ENCODE measurements around the gene DAPK2.
"Not testable (repeated sequence)": the region's sequence is repeated elsewhere in the genome, so short reads cannot be mapped to it uniquely, and the experiment has no call there.

The DAPK2 gene

DNA sequence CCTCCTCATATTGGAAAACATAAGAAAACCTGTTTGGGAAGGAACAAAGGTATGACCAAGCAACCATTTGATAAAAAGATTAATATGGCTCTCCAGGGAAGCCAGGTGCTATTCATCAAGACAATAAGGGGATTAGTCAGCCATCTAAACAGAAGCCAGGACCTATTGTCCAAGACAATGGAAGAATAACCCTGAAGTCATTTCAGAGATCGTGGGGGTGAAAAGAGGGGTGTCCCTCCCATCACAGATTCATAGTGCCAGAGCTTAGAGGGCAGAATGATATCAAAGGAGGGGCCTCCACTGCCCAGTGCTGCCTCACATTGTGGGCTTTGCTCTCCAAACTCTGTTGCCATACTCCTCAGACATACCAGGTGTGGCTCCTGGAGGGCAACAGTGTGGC, 73.5 kb downstream of the DAPK2 start:
- DNase-seq (ENCODE audit: low spot score): no peak

DNA sequence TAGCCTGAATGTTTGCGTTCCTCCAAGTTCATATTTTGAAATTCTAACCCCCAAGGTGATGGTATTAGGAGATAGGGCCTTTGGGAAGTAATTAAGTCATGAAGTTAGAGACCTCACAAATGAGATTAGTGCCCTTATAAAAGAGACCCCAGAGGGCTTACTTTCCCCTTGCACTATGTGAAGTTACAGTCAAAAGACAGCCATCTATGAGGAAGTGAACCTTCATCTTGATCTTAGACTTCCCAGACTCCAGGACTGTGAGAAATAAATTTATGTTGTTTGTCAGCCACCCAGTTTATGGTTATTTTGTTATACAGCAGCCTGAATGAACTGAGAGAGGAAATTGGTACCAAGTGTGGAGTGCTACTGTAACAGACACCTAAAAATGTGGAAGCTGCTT, 74.4 kb downstream of the DAPK2 start:
- DNase-seq (ENCODE audit: low spot score): no peak

DNA sequence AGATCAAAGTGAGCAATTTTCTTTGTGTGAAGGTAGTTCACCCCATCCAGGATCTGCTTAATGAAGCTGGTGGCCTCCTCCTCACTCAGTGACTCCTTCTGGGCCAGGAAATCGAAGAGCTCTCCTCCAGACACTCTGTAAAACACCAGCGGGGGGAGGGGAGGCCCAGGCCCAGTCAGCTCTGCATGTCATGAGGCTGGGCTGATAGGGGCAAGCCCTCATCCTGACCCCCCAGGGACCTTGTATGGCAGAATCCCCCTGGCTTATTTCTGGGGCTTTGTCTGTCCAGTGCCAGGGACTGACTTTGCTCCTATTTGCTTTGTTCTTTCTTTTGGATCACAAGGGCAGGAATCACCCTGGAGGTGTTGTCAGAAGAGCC, 74.9 kb downstream of the DAPK2 start:
- DNase-seq (ENCODE audit: low spot score): no peak

- DNase-seq (ENCODE audit: low spot score): no peak
These were observed 75.5 kb downstream of the DAPK2 start for GRCh38 chr15:63970621-63971426.

DNA sequence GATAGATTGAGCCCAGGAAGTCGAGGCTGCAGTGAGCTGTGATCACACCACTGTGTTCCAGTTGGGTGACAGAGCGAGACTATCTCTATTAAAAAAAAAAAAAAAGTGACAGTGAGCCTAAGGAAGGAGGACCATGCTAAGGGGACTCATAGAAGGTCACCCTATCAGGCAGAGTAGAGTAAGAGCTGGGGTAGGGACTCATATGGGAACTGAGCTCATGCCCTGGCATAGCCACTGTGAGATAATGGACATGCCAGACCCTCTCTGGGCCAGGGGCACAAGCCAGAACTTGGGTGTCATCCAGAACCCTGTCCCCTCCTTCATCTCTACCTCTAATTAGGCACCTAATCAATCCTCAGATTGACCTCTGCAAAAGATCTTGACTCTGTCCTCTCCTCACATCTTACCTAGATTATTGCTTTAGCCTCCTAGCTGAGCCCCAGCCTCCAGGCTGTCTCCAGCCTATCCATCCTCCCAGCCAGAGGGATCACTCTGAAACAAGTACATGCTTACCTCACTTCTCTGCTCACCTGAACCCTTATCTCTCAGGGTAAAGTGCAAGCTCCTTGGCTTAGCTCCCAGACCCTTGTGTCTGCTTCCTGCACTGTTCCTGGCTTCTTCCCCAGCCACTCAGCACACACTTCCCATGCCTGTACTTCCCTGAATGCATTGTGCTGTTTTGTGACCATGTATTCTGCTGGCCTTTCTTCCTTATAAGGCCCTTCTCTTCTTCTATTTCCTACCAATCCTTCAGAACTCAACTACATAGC, 76.4 kb downstream of the DAPK2 start:
- no peak for DNase-seq (ENCODE audit: low spot score)

DNA sequence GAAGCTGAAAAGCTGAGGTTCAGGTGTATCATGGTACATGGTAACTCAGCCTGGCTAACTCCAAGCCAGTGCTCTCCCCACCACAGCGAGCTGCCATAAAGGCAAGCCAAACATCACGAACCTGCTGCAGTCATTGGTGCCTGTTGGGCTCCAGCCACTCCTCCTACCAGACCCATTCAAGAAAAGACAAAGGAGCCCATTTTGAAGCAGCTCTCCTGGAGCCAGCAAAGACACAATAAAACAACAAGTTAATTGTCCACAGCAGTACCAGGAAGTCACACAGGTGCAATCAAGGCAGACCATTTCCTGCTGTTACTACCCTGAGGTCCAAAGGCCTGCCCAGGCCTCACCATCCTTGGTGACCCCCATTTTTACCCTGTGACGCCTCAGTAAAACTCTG, 77.6 kb downstream of the DAPK2 start:
- peak; percentile 33 for DNase-seq (ENCODE audit: low spot score)

- no peak for DNase-seq (ENCODE audit: low spot score)
These were observed 78.2 kb downstream of the DAPK2 start for GRCh38 chr15:63968122-63968524.

GRCh38 chr15:63967616-63968015, 78.7 kb downstream of the DAPK2 start:
- no peak for DNase-seq (ENCODE audit: low spot score)

DNA sequence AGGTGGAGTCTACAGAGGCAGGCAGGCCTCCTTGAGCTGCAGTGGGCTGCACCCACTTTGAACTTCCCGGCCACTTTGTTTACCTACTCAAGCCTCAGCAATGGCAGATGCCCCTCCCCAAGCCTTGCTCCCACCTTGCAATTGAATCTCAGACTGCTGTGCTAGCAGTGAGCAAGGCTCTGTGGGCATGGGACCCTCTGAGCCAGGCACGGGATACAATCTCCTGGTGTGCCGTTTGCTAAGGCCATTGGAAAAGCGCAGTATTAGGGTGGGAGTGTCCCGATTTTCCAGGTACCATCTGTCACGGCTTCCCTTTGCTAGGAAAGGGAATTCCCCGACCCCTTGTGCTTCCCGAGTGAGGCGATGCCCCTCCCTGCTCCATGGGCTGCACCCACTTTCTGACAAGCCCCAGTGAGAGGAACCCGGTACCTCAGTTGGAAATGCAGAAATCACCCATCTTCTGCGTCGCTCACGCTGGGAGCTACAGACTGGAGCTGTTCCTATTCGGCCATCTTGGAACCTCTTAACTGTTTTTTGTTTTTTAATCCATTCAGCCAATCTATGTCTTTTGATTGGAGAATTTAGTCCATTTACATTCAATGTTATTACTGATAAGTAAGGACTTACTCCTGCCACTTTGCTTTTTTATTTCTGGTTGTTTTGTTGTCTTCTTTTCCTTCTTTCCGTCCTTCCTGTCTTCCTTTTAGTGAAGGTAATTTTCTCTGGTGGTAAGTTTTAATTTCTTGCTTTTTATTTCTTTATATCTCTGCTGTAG, 83.2 kb downstream of the DAPK2 start:
- not testable (repeated sequence) for DNase-seq (ENCODE audit: low spot score)

DNA sequence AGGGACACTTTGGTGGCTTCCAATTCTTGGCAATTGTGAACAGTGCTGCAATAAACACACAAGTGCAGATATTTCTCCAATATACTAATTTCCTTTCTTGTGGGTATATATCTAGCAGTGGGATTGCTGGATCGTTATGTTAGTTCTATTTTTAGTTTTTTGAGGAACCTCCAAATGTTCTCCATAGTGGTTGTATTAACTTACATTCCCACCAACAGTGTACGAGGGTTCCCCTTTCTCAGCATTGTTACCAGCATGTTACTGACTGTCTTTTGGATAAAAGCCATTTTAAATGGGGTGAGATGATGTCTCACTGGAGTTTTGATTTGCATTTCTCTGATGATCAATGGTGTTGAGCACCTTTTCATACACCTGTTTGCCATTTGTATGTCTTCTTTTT, 92.8 kb downstream of the DAPK2 start:
- no peak for DNase-seq (ENCODE audit: low spot score)

DNA sequence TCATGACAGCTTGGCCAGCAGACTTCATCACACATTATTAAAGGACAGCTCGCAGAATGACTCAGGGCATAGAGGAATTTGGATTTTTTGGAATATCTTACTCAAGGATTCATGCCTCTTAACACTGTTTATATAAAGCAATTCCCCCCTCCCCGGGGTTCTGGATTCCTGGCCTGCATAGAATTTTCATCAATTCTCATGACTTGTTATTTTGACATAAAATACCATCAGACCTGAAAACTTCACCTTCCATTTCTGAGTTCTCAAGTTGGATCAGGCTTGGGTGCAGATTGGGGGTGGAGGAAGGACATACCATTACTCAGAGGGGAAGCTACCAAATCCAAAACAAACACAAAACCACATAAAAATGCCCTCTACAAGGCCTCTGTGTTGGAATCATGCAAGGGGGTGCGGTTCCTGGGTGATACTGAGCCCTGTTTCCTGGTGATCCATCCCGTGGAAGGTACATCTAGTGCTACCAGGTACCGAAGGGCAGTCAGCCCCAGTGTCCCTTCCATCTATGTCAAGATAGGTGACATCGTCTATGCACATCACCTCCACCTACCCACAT, 95.3 kb downstream of the DAPK2 start:
- DNase-seq (ENCODE audit: low spot score): no peak

GRCh38 chr15:63948971-63949370, 97.3 kb downstream of the DAPK2 start:
- no peak for DNase-seq (ENCODE audit: low spot score)

- no peak for DNase-seq (ENCODE audit: low spot score)
These were observed 97.8 kb downstream of the DAPK2 start for GRCh38 chr15:63948436-63948835.

GRCh38 chr15:63947228-63947627, 99.1 kb downstream of the DAPK2 start:
- DNase-seq (ENCODE audit: low spot score): no peak

GRCh38 chr15:63946524-63947065, 99.7 kb downstream of the DAPK2 start:
- DNase-seq (ENCODE audit: low spot score): no peak

DNA sequence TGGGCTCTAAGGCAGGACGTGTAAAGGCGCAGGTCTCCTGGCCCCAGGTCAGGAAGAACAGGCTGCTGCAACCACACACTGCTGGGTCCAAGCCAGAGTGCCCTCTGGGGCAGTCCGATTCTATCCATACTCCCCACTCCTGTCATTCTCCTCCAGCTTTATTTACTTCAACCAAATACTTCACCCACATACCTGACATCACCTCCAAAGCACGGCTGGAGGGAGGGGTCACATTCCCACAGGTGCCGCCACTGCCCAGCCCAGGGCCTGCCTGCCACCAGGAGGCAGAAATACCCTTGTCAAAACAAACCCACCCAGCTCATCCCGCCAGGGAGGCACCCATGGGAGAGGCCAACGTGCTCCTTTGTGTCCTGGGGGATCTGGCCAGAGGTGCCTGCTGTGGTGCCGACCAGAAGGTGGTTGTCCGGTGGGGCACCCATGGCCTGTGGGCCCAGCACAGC, 100.4 kb downstream of the DAPK2 start:
- DNase-seq (ENCODE audit: low spot score): no peak

- peak; percentile 66 for DNase-seq (ENCODE audit: low spot score)
These were observed 101.1 kb downstream of the DAPK2 start for GRCh38 chr15:63945007-63945788.

DNA sequence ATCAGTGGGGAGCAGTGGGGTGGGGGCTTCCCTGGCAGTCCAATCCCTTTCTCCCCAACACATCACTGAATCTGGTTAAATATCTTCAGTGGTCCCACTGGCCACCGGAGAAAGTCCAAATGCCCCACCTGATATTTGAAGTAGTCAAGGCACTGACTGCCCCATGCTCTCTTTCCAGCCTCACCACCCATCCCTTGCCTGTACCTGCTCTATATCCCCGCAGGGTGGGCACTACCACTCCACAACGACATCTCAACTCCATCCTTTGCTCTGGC, 101.7 kb downstream of the DAPK2 start:
- DNase-seq (ENCODE audit: low spot score): no peak

- DNase-seq (ENCODE audit: low spot score): no peak
These were observed 102.2 kb downstream of the DAPK2 start for GRCh38 chr15:63943829-63944680.

All from globus pallidus (tissue), 1 donor.